GM23248 (cell line): ENCODE results near the gene PCCA.

Source experiments
- EZH2 ChIP-seq: fragments of 200-600 bp; sonication (generic); IDR thresholded peaks from 2 replicates; pipeline ENCODE4 v1.6.1; 2018; ENCODE audit warnings: antibody characterized with exemption, mild to moderate bottlenecking; ENCODE audit not compliant: insufficient read depth, poor library complexity, severe bottlenecking
- EZH2phosphoT487 ChIP-seq: fragments of 200-600 bp; sonication (generic); IDR thresholded peaks from 2 replicates; pipeline ENCODE4 v1.6.1; 2018; ENCODE audit warnings: antibody characterized with exemption, moderate library complexity, mild to moderate bottlenecking, low read depth; ENCODE audit not compliant: insufficient read depth

GRCh38 chr13:100465558-100465957, 376.7 kb downstream of the PCCA start:
- TF ChIP-seq EZH2phosphoT487 = no peak
- no peak for TF ChIP-seq EZH2
